NCI-H446 treated with DMSO at 0.1 percent for 48 hours (cell line): ENCODE results near the gene ELMOD1.

Experiments
- DNase-seq: peaks from one replicate; lab custom pipeline; 2025; lab: John Stamatoyannopoulos, UW

The ELMOD1 gene

GRCh38 chr11:107646783-107647182 is 55.8 kb downstream of the ELMOD1 start:
- DNase-seq, result no peak

- DNase-seq, result no peak
Observed at GRCh38 chr11:107648242-107648641, 57.3 kb downstream of the ELMOD1 start.

GRCh38 chr11:107651672-107652071 is 60.7 kb downstream of the ELMOD1 start:
- DNase-seq, result no peak

GRCh38 chr11:107653076-107653475 is 62.1 kb downstream of the ELMOD1 start:
- no peak for DNase-seq

GRCh38 chr11:107655602-107656001 is 64.7 kb downstream of the ELMOD1 start:
- no peak for DNase-seq

GRCh38 chr11:107659310-107659709 is 68.4 kb downstream of the ELMOD1 start:
- no peak for DNase-seq

- no peak for DNase-seq
Observed at GRCh38 chr11:107660066-107660465, 69.1 kb downstream of the ELMOD1 start.

- DNase-seq, result no peak
Observed at GRCh38 chr11:107661656-107662055, 70.7 kb downstream of the ELMOD1 start.

GRCh38 chr11:107665018-107665417 is 74.1 kb downstream of the ELMOD1 start:
- no peak for DNase-seq

- no peak for DNase-seq
Observed at GRCh38 chr11:107666911-107667613, 76.1 kb downstream of the ELMOD1 start.

- no peak for DNase-seq
Observed at GRCh38 chr11:107669191-107669740, 78.3 kb downstream of the ELMOD1 start.

- no peak for DNase-seq
Observed at GRCh38 chr11:107669893-107670601, 79.1 kb downstream of the ELMOD1 start.

- no peak for DNase-seq
Observed at GRCh38 chr11:107675902-107676301, 85.0 kb downstream of the ELMOD1 start.

- DNase-seq, result no peak
Observed at GRCh38 chr11:107676336-107677057, 85.5 kb downstream of the ELMOD1 start.

- DNase-seq, result no peak
Observed at GRCh38 chr11:107677924-107678631, 87.1 kb downstream of the ELMOD1 start.

- DNase-seq, result no peak
Observed at GRCh38 chr11:107678632-107678971, 87.7 kb downstream of the ELMOD1 start.

GRCh38 chr11:107679255-107680024 is 88.5 kb downstream of the ELMOD1 start:
- no peak for DNase-seq

- DNase-seq, result no peak
Observed at GRCh38 chr11:107682171-107682570, 91.2 kb downstream of the ELMOD1 start.

GRCh38 chr11:107682572-107682971 is 91.6 kb downstream of the ELMOD1 start:
- no peak for DNase-seq

- DNase-seq, result no peak
Observed at GRCh38 chr11:107683061-107683460, 92.1 kb downstream of the ELMOD1 start.

GRCh38 chr11:107683807-107684206 is 92.9 kb downstream of the ELMOD1 start:
- DNase-seq, result no peak
